ENCODE data around the gene CBX2.

CBX2 gene

DNA sequence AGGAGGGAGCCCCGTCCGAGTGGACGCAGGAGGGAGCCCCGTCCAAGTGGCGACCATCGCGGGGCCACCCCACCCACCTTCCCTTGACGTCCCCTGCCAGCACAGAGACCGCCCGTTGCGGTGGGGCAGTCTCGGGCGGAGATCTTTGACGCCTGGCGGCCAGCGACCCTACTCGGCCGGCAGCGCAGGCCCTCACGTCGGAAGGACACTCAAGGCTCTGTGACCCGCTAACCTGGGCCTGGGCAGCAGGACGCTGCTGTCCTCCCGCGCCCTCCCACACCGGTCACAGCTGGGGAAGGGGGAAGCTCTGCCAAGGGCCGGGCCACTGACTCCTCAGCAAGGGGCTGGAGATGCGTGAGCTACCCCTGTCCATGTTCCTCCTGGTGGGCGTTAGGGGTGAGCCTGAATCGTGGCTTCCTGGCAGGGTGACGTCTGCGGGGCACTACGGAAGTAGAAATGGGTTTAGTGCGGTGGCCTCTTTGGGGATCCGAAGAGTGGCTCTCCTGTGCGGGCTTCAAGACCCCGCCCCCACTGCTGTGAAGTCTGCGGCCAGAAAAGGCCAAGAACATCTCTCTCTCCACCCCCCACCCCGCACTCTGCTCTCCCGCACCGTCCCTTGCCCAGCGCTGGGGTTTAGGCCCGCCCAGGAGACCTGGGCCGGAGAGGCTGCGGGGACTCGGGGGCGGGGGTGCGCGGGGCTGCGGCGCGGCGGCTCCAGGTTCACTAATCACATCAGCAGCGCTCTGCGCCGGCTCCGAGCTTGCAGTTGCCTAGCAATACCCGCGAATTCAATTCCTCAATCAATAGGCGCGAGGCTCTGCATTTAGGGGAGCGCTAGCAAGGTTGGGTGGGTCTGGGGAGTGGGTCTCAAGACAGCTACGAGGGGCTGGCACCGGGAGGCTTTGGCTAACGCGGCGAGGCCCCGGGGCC, 13.1 kb downstream of the CBX2 start:
- no peaks in the 10 kb centered on the region for H3K9me3 ChIP-seq (ENCODE audit: insufficient read depth, low read length)
- no peak overlapping the region for H3K4me3 ChIP-seq (ENCODE audit: insufficient read depth, low read length, poor library complexity, severe bottlenecking)
- no peaks in the 10 kb centered on the region for H3K27me3 ChIP-seq (ENCODE audit: low read length)
- 0 out of 2 replicates have a peak, but pooled peaks cover 2% of the 10 kb centered on the region for H3F3A ChIP-seq (ENCODE audit: insufficient read depth)
- H3K9ac ChIP-seq (ENCODE audit: low read length): no peak overlapping the region
- H3K9me2 ChIP-seq (replicated peaks; ENCODE audit: insufficient read depth, low read length): no peaks in the 10 kb centered on the region
- H4K20me1 ChIP-seq (ENCODE audit: low read depth, low read length): no peaks in the 10 kb centered on the region
- TF ChIP-seq, protein P1, sequence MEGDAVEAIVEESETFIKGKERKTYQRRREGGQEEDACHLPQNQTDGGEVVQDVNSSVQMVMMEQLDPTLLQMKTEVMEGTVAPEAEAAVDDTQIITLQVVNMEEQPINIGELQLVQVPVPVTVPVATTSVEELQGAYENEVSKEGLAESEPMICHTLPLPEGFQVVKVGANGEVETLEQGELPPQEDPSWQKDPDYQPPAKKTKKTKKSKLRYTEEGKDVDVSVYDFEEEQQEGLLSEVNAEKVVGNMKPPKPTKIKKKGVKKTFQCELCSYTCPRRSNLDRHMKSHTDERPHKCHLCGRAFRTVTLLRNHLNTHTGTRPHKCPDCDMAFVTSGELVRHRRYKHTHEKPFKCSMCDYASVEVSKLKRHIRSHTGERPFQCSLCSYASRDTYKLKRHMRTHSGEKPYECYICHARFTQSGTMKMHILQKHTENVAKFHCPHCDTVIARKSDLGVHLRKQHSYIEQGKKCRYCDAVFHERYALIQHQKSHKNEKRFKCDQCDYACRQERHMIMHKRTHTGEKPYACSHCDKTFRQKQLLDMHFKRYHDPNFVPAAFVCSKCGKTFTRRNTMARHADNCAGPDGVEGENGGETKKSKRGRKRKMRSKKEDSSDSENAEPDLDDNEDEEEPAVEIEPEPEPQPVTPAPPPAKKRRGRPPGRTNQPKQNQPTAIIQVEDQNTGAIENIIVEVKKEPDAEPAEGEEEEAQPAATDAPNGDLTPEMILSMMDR (IDR thresholded peaks at IDR 0.05; ENCODE audit: insufficient read depth, low read length, poor library complexity, severe bottlenecking): no peak
- no peak for TF ChIP-seq EZH2phosphoT487 (conservative IDR thresholded peaks at IDR 0.05; ENCODE audit: low read length)
- H3K79me2 ChIP-seq (ENCODE audit: insufficient read depth, low read length): peaks cover 5% of the 10 kb centered on the region
- no peaks in the 10 kb centered on the region for H3K36me3 ChIP-seq (ENCODE audit: low read length)
- H3K27ac ChIP-seq (ENCODE audit: low read depth, low read length): no peak overlapping the region
- H2AFZ ChIP-seq (ENCODE audit: low read depth, low read length, severe bottlenecking): no peak overlapping the region
- no peak overlapping the region for H3K4me2 ChIP-seq (ENCODE audit: low read depth, low read length, poor library complexity, severe bottlenecking)

DNA sequence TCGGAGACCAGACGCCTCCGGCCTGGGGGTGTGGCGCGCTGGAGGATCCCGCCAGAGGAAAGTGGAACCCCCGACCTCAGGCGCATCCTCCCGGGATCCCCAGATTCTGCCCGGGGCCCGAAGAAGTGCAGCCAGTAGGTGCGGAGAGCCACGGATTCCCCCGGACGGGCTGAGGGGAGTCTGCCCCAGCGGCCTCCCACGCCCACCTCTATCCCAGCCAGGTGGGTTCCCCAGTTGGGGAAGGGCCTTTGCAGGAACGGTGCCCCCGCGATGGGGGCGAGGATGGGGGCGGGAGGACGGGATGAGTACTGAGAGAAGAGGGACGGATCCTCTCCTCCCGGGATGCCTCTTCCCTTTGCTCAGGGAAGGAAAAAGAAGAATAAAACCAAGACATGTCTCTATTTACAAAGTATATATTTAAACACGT, 13.8 kb downstream of the CBX2 start:
- no peak overlapping the region for H3K27ac ChIP-seq (ENCODE audit: low read depth, low read length)
- H3K9ac ChIP-seq (ENCODE audit: low read length): no peak overlapping the region
- no peak overlapping the region for H2AFZ ChIP-seq (ENCODE audit: low read depth, low read length, severe bottlenecking)
- 0 out of 2 replicates have a peak, but pooled peaks cover 2% of the 10 kb centered on the region for H3F3A ChIP-seq (ENCODE audit: insufficient read depth)
- no peaks in the 10 kb centered on the region for H3K9me3 ChIP-seq (ENCODE audit: insufficient read depth, low read length)
- peaks cover 6% of the 10 kb centered on the region for H3K79me2 ChIP-seq (ENCODE audit: insufficient read depth, low read length)
- H4K20me1 ChIP-seq (ENCODE audit: low read depth, low read length): no peaks in the 10 kb centered on the region
- no peak overlapping the region for H3K4me2 ChIP-seq (ENCODE audit: low read depth, low read length, poor library complexity, severe bottlenecking)
- no peak overlapping the region for H3K4me3 ChIP-seq (ENCODE audit: insufficient read depth, low read length, poor library complexity, severe bottlenecking)
- no peaks in the 10 kb centered on the region for H3K27me3 ChIP-seq (ENCODE audit: low read length)
- TF ChIP-seq, protein P1 (IDR thresholded peaks at IDR 0.05; ENCODE audit: insufficient read depth, low read length, poor library complexity, severe bottlenecking): no peak
- TF ChIP-seq EZH2phosphoT487 (conservative IDR thresholded peaks at IDR 0.05; ENCODE audit: low read length): no peak
- H3K9me2 ChIP-seq (replicated peaks; ENCODE audit: insufficient read depth, low read length): no peaks in the 10 kb centered on the region
- H3K36me3 ChIP-seq (ENCODE audit: low read length): no peaks in the 10 kb centered on the region

DNA sequence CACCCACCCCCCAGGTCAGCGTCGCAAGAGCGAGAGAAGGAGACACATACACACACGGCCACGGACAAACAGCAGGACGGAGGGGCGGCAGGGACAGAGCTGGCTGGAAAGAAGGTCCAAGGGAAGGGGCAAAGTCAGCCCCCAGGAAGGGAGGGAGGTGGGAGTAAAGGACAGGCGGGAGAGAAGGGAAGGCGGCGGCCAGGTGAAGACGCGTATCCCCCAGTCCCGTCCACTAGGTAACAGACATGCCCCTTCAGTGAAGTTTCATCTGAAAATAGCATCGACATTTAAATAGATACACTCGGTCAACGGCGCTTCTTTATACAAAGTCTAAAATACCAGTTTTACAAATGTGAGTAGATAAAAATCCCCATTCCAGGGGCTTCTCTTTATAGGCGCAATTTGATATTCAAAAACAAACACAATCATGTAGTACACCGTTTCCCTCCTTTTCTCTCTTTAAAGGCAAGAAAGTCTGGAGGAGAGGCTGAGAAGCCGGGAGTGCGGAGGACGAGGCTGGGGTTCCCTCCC, 14.5 kb downstream of the CBX2 start:
- Histone ChIP-seq H3K36me3 (ENCODE audit: low read length) (no peaks in the 10 kb centered on the region), H3K4me3 (ENCODE audit: insufficient read depth, low read length, poor library complexity, severe bottlenecking) (no peak overlapping the region), H3K27ac (ENCODE audit: low read depth, low read length) (no peak overlapping the region), H3K9me2 (replicated peaks; ENCODE audit: insufficient read depth, low read length) (no peaks in the 10 kb centered on the region), H2AFZ (ENCODE audit: low read depth, low read length, severe bottlenecking) (no peak overlapping the region), H3K79me2 (ENCODE audit: insufficient read depth, low read length) (peaks cover 6% of the 10 kb centered on the region), H3K9me3 (ENCODE audit: insufficient read depth, low read length) (no peaks in the 10 kb centered on the region), H4K20me1 (ENCODE audit: low read depth, low read length) (no peaks in the 10 kb centered on the region), H3K9ac (ENCODE audit: low read length) (no peak overlapping the region), H3F3A (ENCODE audit: insufficient read depth) (0 out of 2 replicates have a peak, but pooled peaks cover 2% of the 10 kb centered on the region), H3K4me2 (ENCODE audit: low read depth, low read length, poor library complexity, severe bottlenecking) (no peak overlapping the region), H3K27me3 (ENCODE audit: low read length) (no peaks in the 10 kb centered on the region)
- no peak for TF ChIP-seq EZH2phosphoT487 (conservative IDR thresholded peaks at IDR 0.05; ENCODE audit: low read length)
- TF ChIP-seq, protein P1 (IDR thresholded peaks at IDR 0.05; ENCODE audit: insufficient read depth, low read length, poor library complexity, severe bottlenecking): no peak

Measured in SU-DHL-6 (cell line).